ENCODE results near the gene LRRC42. TPM values are rescaled to one million over a fixed set of nuclear protein-coding genes. Genes with fewer than 3 reads are reported as not detected.

The LRRC42 gene
- total RNA-seq, 2 experiments from 2014 or later: 20.5 to 22.3 TPM

GRCh38 chr1:53927376-53927881 is 18.7 kb upstream of the LRRC42 start:
- Mint-ChIP-seq H3K4me3 (no peak overlapping the region), H3K9me3 (ENCODE audit: low read depth) (no peaks in the 10 kb centered on the region), H3K27me3 (no peaks in the 10 kb centered on the region), H3K27ac (no peak overlapping the region), H3K36me3 (peaks cover 73% of the 10 kb centered on the region), H3K4me1 (peaks cover 1% of the 10 kb centered on the region)
- CTCF ChIA-PET: interaction anchor here (0.6 kb wide), 1 partner anchor 1261 kb away, joined by 3 read pairs; no protein-coding TSS in a partner anchor
- DNase-seq (no peak), ATAC-seq (no peak)

GRCh38 chr1:53929246-53929960 is 16.7 kb upstream of the LRRC42 start:
- Mint-ChIP-seq H3K4me3 (no peak overlapping the region), H3K9me3 (ENCODE audit: low read depth) (peaks cover 7% of the 10 kb centered on the region), H3K4me1 (no peaks in the 10 kb centered on the region), H3K27me3 (no peaks in the 10 kb centered on the region), H3K27ac (no peak overlapping the region), H3K36me3 (peaks cover 74% of the 10 kb centered on the region)
- no peak for DNase-seq
- no peak for ATAC-seq
- CTCF ChIA-PET: interaction anchor here (0.8 to 1.6 kb wide), 2 partner anchors 13 to 19 kb away, joined by 3 to 4 read pairs; no protein-coding TSS in a partner anchor

- peaks cover 81% of the 10 kb centered on the region for H3K36me3 Mint-ChIP-seq
- ATAC-seq: no peak
- H3K4me1 Mint-ChIP-seq: no peaks in the 10 kb centered on the region
- no peak for DNase-seq
- no peak overlapping the region for H3K4me3 Mint-ChIP-seq
- H3K27me3 Mint-ChIP-seq: no peaks in the 10 kb centered on the region
- H3K27ac Mint-ChIP-seq: no peak overlapping the region
- H3K9me3 Mint-ChIP-seq (ENCODE audit: low read depth): peaks cover 10% of the 10 kb centered on the region
- CTCF ChIA-PET: interaction anchor here (0.6 to 1.6 kb wide), 6 partner anchors 9 to 52 kb away, joined by 3 to 4 read pairs (median 3); no protein-coding TSS in a partner anchor
Measured at GRCh38 chr1:53930932-53931331, 15.2 kb upstream of the LRRC42 start.

GRCh38 chr1:53931523-53931922 is 14.6 kb upstream of the LRRC42 start:
- no peak overlapping the region for H3K4me3 Mint-ChIP-seq
- no peak overlapping the region for H3K27ac Mint-ChIP-seq
- DNase-seq (no peak), ATAC-seq (no peak)
- CTCF ChIA-PET: interaction anchor here (0.6 to 1.5 kb wide), 6 partner anchors 10 to 53 kb away, joined by 3 to 4 read pairs (median 3); no protein-coding TSS in a partner anchor
- H3K4me1 Mint-ChIP-seq: no peaks in the 10 kb centered on the region
- no peaks in the 10 kb centered on the region for H3K27me3 Mint-ChIP-seq
- H3K36me3 Mint-ChIP-seq: peaks cover 82% of the 10 kb centered on the region
- peaks cover 10% of the 10 kb centered on the region for H3K9me3 Mint-ChIP-seq (ENCODE audit: low read depth)

GRCh38 chr1:53934170-53934765 is 11.9 kb upstream of the LRRC42 start:
- no peak overlapping the region for H3K4me3 Mint-ChIP-seq
- no peaks in the 10 kb centered on the region for H3K27me3 Mint-ChIP-seq
- CTCF ChIA-PET: interaction anchor here (1.1 to 1.8 kb wide), 3 partner anchors 11 to 19 kb away, joined by 3 to 6 read pairs (median 4); partner anchors contain the start of genes IFT25 and LRRC42

GRCh38 chr1:53936430-53936829 is 9.7 kb upstream of the LRRC42 start:
- no peaks in the 10 kb centered on the region for H3K27me3 Mint-ChIP-seq
- H3K27ac Mint-ChIP-seq: no peak overlapping the region
- no peak for DNase-seq
- ATAC-seq: no peak
- peaks cover 72% of the 10 kb centered on the region for H3K36me3 Mint-ChIP-seq
- peaks cover 10% of the 10 kb centered on the region for H3K9me3 Mint-ChIP-seq (ENCODE audit: low read depth)
- peaks cover 12% of the 10 kb centered on the region for H3K4me1 Mint-ChIP-seq
- CTCF ChIA-PET: no interaction called here
- no peak overlapping the region for H3K4me3 Mint-ChIP-seq

More at GRCh38 chr1:53934170-53934765, 11.9 kb upstream of the LRRC42 start:
- H3K36me3 Mint-ChIP-seq: peaks cover 79% of the 10 kb centered on the region
- ATAC-seq: no peak
- peaks cover 10% of the 10 kb centered on the region for H3K9me3 Mint-ChIP-seq (ENCODE audit: low read depth)
- peaks cover 7% of the 10 kb centered on the region for H3K4me1 Mint-ChIP-seq
- no peak overlapping the region for H3K27ac Mint-ChIP-seq
- no peak for DNase-seq

GRCh38 chr1:53938136-53938830 is 7.9 kb upstream of the LRRC42 start:
- Mint-ChIP-seq H3K9me3 (ENCODE audit: low read depth) (peaks cover 9% of the 10 kb centered on the region), H3K36me3 (peaks cover 70% of the 10 kb centered on the region), H3K4me1 (peaks cover 25% of the 10 kb centered on the region), H3K4me3 (no peak overlapping the region), H3K27ac (no peak overlapping the region), H3K27me3 (no peaks in the 10 kb centered on the region)
- CTCF ChIA-PET: no interaction called here
- no peak for DNase-seq
- ATAC-seq: no peak

GRCh38 chr1:53942127-53942957 is 3.8 kb upstream of the LRRC42 start:
- Mint-ChIP-seq H3K27ac (peak overlapping the region; percentile 96), H3K9me3 (ENCODE audit: low read depth) (no peaks in the 10 kb centered on the region), H3K4me1 (peaks cover 48% of the 10 kb centered on the region), H3K27me3 (no peaks in the 10 kb centered on the region), H3K36me3 (peaks cover 45% of the 10 kb centered on the region), H3K4me3 (peak overlapping the region; percentile 99)
- CTCF ChIA-PET: interaction anchor here (1.0 to 5.4 kb wide), 5 partner anchors 11 to 82 kb away, joined by 3 to 29 read pairs (median 4); no protein-coding TSS in a partner anchor
- no peak for DNase-seq
- no peak for ATAC-seq

- peaks cover 38% of the 10 kb centered on the region for H3K36me3 Mint-ChIP-seq
- H3K4me3 Mint-ChIP-seq: peak overlapping the region; percentile 99
- DNase-seq (no peak), ATAC-seq (no peak)
- H3K9me3 Mint-ChIP-seq (ENCODE audit: low read depth): no peaks in the 10 kb centered on the region
- H3K27me3 Mint-ChIP-seq: no peaks in the 10 kb centered on the region
- peaks cover 55% of the 10 kb centered on the region for H3K4me1 Mint-ChIP-seq
- peak overlapping the region; percentile 96 for H3K27ac Mint-ChIP-seq
- CTCF ChIA-PET: interaction anchor here (1.4 to 5.4 kb wide), 4 partner anchors 13 to 83 kb away, joined by 4 to 29 read pairs (median 13); no protein-coding TSS in a partner anchor
Measured at GRCh38 chr1:53943090-53943489, 3.1 kb upstream of the LRRC42 start.

- H3K27me3 Mint-ChIP-seq: no peaks in the 10 kb centered on the region
- peaks cover 55% of the 10 kb centered on the region for H3K4me1 Mint-ChIP-seq
- ATAC-seq: no peak
- H3K36me3 Mint-ChIP-seq: peaks cover 33% of the 10 kb centered on the region
- peak overlapping the region; percentile 96 for H3K27ac Mint-ChIP-seq
- CTCF ChIA-PET: interaction anchor here (1.4 to 5.4 kb wide), 3 partner anchors 23 to 83 kb away, joined by 3 to 29 read pairs (median 19); no protein-coding TSS in a partner anchor
- no peak for DNase-seq
- H3K9me3 Mint-ChIP-seq (ENCODE audit: low read depth): no peaks in the 10 kb centered on the region
- peak overlapping the region; percentile 99 for H3K4me3 Mint-ChIP-seq
Measured at GRCh38 chr1:53943490-53944043, 2.6 kb upstream of the LRRC42 start.

GRCh38 chr1:53944469-53945182 is 1.5 kb upstream of the LRRC42 start:
- CTCF ChIA-PET: interaction anchor here (0.9 to 7.4 kb wide), 11 partner anchors 10 to 109 kb away, joined by 3 to 49 read pairs (median 8); partner anchors contain the start of genes TCEANC2, TMEM59 and YIPF1

GRCh38 chr1:53945183-53945432 is 1.0 kb upstream of the LRRC42 start:
- H3K27me3 Mint-ChIP-seq: no peaks in the 10 kb centered on the region
- H3K27ac Mint-ChIP-seq: peak overlapping the region; percentile 96
- peak overlapping the region; percentile 99 for H3K4me3 Mint-ChIP-seq
- peaks cover 54% of the 10 kb centered on the region for H3K4me1 Mint-ChIP-seq
- DNase-seq (no peak), ATAC-seq (no peak)
- H3K36me3 Mint-ChIP-seq: peaks cover 22% of the 10 kb centered on the region
- no peaks in the 10 kb centered on the region for H3K9me3 Mint-ChIP-seq (ENCODE audit: low read depth)
- CTCF ChIA-PET: interaction anchor here (0.9 to 7.4 kb wide), 12 partner anchors 11 to 108 kb away, joined by 3 to 49 read pairs (median 8); partner anchors contain the start of genes TCEANC2, TMEM59 and YIPF1

More at GRCh38 chr1:53944469-53945182, 1.5 kb upstream of the LRRC42 start:
- Mint-ChIP-seq H3K36me3 (peaks cover 27% of the 10 kb centered on the region), H3K4me1 (peaks cover 54% of the 10 kb centered on the region), H3K9me3 (ENCODE audit: low read depth) (no peaks in the 10 kb centered on the region), H3K27ac (peak overlapping the region; percentile 96), H3K4me3 (peak overlapping the region; percentile 99), H3K27me3 (no peaks in the 10 kb centered on the region)
- DNase-seq (no peak), ATAC-seq (no peak)

All from activated CD8-positive, alpha-beta memory T cell treated with anti-CD3 and anti-CD28 coated beads, Interleukin-2, amount 10 ng/mL, durations not matched to agents 7 days and 5 days (primary cell).